DMS153 (cell line): ENCODE measurements around the gene PIGX.

ENCODE experiments used
- DNase-seq: peaks from one replicate; lab custom pipeline; 2025; lab: John Stamatoyannopoulos, UW

Gene PIGX

DNA sequence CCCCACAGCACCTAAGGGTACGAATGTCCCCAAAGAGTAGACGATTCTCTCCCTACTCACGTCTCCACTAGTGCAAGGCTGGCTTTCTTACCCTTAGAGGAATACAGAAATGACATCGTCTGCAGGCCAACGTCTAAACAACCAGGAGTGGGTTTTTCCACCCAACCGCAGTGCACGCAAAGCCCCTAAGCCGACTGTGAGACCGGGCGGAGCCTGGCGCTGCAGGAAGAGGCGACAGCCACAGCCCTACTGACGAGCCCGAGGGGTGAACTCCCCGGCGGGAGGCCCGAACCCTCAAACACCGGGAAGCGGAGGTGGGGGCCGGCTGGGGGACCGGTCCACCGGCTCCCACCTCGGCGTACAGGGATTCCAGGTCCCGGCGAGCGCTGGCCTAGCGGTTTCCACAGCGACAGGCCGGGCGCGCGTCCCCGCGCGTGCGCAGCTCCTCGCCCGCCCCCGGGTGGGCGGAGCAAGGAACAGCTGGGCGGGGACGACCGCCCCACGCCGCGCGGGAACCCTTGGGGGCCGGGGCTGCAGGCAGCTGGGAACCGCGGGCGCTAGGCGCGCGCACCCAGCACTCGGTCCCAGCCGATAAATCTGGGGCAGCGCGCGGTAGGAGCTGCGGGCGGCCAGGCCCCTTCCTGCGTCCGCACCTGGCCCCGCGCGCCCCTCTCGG lies at the start of gene PIGX, which contains the start of gene CEP19:
Gene PIGX, plus strand, starts transcription at position 540 of the 676 bp plus-strand sequence.
Gene CEP19, minus strand, starts transcription at position 413 of the 676 bp plus-strand sequence. CDS start 3,593 bp downstream, outside the sequence.
- DNase-seq: peak; percentile 77

DNA sequence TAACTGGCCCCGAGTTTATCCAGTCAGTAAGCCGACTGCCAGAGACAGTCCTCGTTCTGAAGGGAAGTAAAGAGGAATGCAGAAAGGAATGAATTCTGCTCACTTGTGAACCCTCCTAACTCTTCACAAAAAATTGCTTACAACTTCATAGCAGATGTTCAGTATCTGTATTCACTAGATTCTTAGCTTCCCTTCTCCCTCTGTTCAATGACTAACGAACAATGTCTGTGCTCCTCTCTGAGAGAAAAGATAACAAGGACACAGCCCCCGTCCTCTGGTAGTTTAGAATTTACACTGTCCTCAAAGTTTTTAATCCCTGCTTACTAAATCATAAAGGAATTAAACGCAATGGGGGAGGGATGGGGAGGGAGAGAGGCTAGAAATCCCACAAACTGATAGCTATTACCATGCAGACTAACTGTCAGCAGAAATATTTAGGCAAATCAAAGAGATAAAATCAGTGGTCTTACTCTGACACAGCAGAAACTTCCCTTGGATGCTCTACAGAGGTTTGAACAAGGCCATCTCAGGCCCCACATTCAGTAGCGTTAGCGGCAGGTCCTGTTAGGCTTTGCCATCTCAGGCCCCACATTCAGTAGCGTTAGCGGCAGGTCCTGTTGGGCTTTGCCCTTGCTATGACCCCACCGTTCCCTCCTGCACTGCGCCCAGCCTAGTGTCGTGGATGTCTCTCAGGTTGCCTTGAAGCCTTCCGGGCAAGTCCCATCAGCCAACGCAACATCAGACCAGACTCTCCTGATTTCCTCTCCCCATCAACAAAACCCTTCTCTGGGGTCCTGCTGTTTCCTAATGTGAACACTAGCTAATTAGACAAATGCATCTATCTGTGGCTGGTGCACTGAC lies 49.2 kb upstream of the PIGX start:
- no peak for DNase-seq

GRCh38 chr3:196666001-196666867 lies 45.9 kb upstream of the PIGX start:
- DNase-seq: peak; percentile 91

- no peak for DNase-seq
These were observed 44.9 kb upstream of the PIGX start for GRCh38 chr3:196667056-196667825.

DNA sequence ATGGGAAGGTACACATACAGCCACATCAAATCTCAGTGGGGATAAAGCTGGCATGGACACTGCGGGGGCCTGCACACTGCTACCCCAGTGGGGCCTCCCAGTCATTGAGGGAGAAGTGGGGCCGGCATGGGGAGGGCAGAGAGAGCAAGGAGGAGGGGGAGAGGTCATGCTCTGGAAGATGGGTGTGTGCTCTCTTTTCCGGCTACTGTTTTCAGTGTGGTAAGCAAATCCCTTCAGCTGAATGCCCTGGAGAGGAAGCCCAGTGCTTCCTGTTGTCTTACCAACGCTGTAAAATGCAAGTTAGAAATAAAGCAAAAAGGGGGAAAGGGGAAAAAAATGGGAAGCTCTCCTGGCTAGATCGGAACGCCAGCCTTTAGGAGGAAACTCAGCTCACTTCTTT lies 41.8 kb upstream of the PIGX start:
- no peak for DNase-seq

- no peak for DNase-seq
These were observed 38.5 kb upstream of the PIGX start for GRCh38 chr3:196673632-196674031.

- no peak for DNase-seq
These were observed 34.8 kb upstream of the PIGX start for GRCh38 chr3:196677353-196677752.

- DNase-seq: no peak
These were observed 34.2 kb upstream of the PIGX start for GRCh38 chr3:196677931-196678330.

- DNase-seq: peak; percentile 53
These were observed 27.4 kb upstream of the PIGX start for GRCh38 chr3:196684548-196685407.

DNA sequence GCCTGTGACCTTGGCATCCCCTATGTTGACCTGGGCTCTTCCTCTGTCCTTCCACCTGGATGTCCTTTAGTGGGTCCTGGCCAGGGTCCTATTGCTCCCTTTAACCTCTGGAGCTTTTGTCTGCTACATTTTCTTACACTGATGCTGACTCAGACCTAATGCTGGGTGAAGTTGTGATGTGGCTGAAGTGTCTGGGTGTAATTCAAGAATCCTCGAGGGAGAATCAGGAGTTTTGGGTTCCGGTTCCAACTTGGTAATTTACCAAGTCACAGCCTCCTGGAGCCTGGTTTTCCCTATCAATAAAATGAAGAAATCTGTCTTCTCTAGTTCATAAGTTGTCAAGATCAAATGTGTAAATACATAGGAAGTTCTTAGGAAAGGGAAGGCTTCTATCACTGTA lies 25.7 kb upstream of the PIGX start:
- no peak for DNase-seq

- DNase-seq: peak; percentile 4
These were observed 23.8 kb upstream of the PIGX start for GRCh38 chr3:196688349-196688748.

- DNase-seq: no peak
These were observed 22.1 kb upstream of the PIGX start for GRCh38 chr3:196689941-196690660.

DNA sequence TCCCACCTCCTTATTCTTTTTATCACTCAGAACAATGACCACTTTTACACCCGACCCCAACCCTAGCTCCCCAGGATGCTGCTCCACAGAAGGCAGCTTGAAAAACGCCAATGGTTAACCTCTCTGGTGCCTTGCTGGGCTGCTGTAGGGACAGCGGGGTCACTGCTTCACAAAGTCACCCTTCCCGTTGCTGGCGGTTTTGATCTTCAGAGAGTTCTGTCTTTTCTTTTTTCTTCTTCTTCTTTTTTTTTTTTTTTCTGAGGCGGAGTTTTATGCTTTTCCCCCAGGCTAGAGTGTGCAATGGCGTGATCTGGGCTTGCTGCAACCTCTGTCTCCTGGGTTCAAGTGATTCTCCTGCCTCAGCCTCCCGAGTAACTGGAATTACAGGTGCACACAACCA lies 20.8 kb upstream of the PIGX start:
- no peak for DNase-seq

GRCh38 chr3:196694202-196694638 lies 18.0 kb upstream of the PIGX start:
- DNase-seq: no peak

DNA sequence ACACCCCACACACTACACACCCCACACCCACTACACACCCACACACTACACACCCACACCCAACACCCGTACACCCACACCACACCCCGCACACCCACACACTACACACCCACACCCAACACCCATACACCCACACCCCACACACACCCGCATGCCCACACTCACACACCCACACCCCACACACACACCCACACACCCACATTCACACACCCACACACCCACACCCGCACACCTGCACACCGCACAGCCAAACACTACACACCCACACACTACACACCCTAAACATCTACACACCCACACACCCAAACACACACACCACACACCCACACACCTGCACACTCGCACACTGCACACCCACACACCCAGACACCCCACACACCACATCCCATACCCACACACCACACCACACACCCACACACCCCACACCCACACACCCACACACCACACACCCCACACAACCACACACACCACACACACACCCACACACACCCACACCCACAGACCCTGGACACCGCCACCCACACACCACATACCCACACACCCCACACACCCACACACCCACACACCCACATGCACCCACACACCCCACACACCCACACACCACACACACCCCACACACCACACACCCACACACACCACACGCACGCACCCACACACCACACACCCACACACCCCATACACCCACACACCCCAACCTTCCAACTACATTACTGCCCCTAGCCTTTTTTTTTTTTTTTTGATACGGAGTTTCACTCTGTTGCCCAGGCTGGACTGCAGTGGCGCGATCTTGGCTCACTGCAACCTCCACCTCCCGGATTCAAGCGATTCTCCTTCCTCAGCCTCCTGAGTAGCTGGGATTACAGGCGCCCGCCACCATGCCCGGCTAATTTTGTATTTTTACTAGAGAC lies 17.0 kb upstream of the PIGX start:
- no peak for DNase-seq

- no peak for DNase-seq
These were observed 16.3 kb upstream of the PIGX start for GRCh38 chr3:196695849-196696226.

- DNase-seq: no peak
These were observed 14.9 kb upstream of the PIGX start for GRCh38 chr3:196697270-196697669.

GRCh38 chr3:196699749-196700148 lies 12.4 kb upstream of the PIGX start:
- no peak for DNase-seq

DNA sequence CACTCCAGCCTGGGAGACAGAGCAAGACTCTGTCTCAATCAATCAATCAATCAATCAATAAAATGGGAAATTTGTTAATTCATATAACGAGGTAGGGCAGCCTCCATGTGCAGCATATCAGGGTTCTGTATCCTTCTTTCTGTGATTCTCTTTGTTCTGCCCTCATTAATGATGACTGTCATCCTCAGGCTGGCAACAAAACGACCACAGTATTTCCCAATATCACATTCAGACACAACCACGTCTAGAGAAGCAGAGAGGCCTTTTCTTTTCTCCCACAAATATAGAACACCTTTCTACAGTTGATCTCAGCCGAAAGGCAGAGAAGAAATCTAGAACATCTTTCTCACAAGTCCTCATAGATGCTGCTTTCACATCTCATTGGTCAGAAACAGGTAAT lies 11.4 kb upstream of the PIGX start:
- no peak for DNase-seq
